Osteoblast (primary cell): ENCODE data around the gene ARIH2. TPM values are rescaled to one million over a fixed set of nuclear protein-coding genes. Genes with fewer than 3 reads are reported as not detected.

Experiments
- DNase-seq: peaks from one replicate; pipeline ENCODE4 v3.0.0; 2011; ENCODE audit warnings: low spot score, mixed read lengths; ENCODE audit not compliant: insufficient read length; ENCODE audit errors: missing footprints
- H2AFZ ChIP-seq: 2 replicates; pipeline ENCODE4 v1.6.0; 2011; ENCODE audit warnings: mild to moderate bottlenecking, low read length
- H3K27ac ChIP-seq: 2 replicates; pipeline ENCODE4 v1.5.1; 2011; ENCODE audit warnings: mild to moderate bottlenecking, low read depth, low read length, moderate library complexity
- H3K27me3 ChIP-seq: 2 replicates; pipeline ENCODE4 v1.6.0; 2012; ENCODE audit warnings: mild to moderate bottlenecking, control low read depth, inconsistent platforms, low read length, moderate library complexity; ENCODE audit not compliant: insufficient read depth
- H3K36me3 ChIP-seq: 2 replicates; pipeline ENCODE4 v1.5.1; 2011; ENCODE audit warnings: mild to moderate bottlenecking, low read length, control low read depth, moderate library complexity; ENCODE audit not compliant: insufficient read depth
- H3K4me1 ChIP-seq: 2 replicates; pipeline ENCODE4 v1.5.1; 2011; ENCODE audit warnings: mild to moderate bottlenecking, low read length, control low read depth, moderate library complexity; ENCODE audit not compliant: insufficient read depth
- H3K4me2 ChIP-seq: 2 replicates; pipeline ENCODE4 v1.6.0; 2011; ENCODE audit warnings: mild to moderate bottlenecking, low read length; ENCODE audit not compliant: insufficient read depth
- H3K4me3 ChIP-seq: fragments of 200-600 bp; sonication (generic); 3 replicates; pipeline ENCODE4 v1.5.1; 2012; ENCODE audit warnings: mild to moderate bottlenecking, low read length, inconsistent platforms; ENCODE audit not compliant: insufficient read depth
- H3K79me2 ChIP-seq: 2 replicates; pipeline ENCODE4 v1.6.0; 2012; ENCODE audit warnings: mild to moderate bottlenecking, low read length, control low read depth, inconsistent platforms; ENCODE audit not compliant: insufficient read depth
- H3K9me3 ChIP-seq: 2 replicates; pipeline ENCODE4 v1.5.1; 2011; ENCODE audit warnings: low read depth, low read length, control low read depth
- H4K20me1 ChIP-seq: 2 replicates; pipeline ENCODE4 v1.6.0; 2012; ENCODE audit warnings: mild to moderate bottlenecking, low read length, control low read depth; ENCODE audit not compliant: insufficient read depth
- CTCF ChIP-seq: IDR thresholded peaks from 2 replicates; pipeline ENCODE4 v1.5.1; 2011; ENCODE audit warnings: mild to moderate bottlenecking, low read depth, low read length, moderate library complexity; ENCODE audit errors: extremely low read depth
- small RNA-seq: library from RNA; depleted of rRNA; stranded (forward); fragments of <200 nt; gene quantifications from one replicate; pipeline ENCODE3, GENCODE V24; 2012
- total RNA-seq: library from RNA; depleted of rRNA; stranded (reverse); fragments of >200 nt; gene quantifications from 2 replicates; pipeline ENCODE4 v1.2.3, GENCODE V29; 2012

ARIH2 gene
- total RNA-seq, 1 donor = 69.1 TPM

GRCh38 chr3:49032646-49033304 is 114.1 kb downstream of the ARIH2 start:
- H2AFZ ChIP-seq = no peak overlapping the region
- no peaks in the 10 kb centered on the region for H3K9me3 ChIP-seq
- H4K20me1 ChIP-seq = peaks cover 10% of the 10 kb centered on the region
- DNase-seq = no peak
- H3K79me2 ChIP-seq = peaks cover 23% of the 10 kb centered on the region
- no peaks in the 10 kb centered on the region for H3K27me3 ChIP-seq
- peaks cover 26% of the 10 kb centered on the region for H3K4me1 ChIP-seq
- TF ChIP-seq CTCF = no peak
- H3K4me2 ChIP-seq = no peak overlapping the region
- no peak overlapping the region for H3K4me3 ChIP-seq
- peak overlapping the region; percentile 13 for H3K27ac ChIP-seq
- peaks cover 66% of the 10 kb centered on the region for H3K36me3 ChIP-seq

DNA sequence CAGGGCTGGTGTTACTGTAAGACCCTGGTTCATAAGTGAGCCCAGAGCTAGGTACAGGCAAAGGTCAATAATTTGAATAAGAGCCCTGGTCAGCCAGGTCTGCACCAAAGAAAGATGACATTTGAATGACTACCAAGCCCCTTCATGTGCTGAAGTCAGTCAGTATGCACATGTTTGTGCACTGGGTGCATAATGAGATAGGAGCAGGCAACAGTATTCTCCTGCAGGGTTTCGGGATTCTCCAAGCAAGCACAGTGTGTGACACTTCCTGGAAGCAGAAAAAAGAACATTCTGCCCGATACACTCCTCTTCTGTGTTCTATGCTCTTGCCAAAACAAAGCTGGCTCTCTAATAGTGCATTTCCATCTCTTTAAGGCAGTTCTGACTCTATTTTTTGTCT is 116.0 kb downstream of the ARIH2 start:
- Histone ChIP-seq H2AFZ (no peak overlapping the region), H3K4me1 (peaks cover 10% of the 10 kb centered on the region), H3K9me3 (no peaks in the 10 kb centered on the region), H3K27ac (no peak overlapping the region), H3K4me2 (no peak overlapping the region), H3K79me2 (peaks cover 8% of the 10 kb centered on the region), H3K36me3 (peaks cover 76% of the 10 kb centered on the region), H3K27me3 (no peaks in the 10 kb centered on the region), H3K4me3 (no peak overlapping the region), H4K20me1 (peaks cover 3% of the 10 kb centered on the region)
- no peak for DNase-seq
- no peak for TF ChIP-seq CTCF

GRCh38 chr3:49035281-49035680 is 116.6 kb downstream of the ARIH2 start:
- Histone ChIP-seq H3K79me2 (peaks cover 8% of the 10 kb centered on the region), H3K27me3 (no peaks in the 10 kb centered on the region), H3K27ac (no peak overlapping the region), H3K4me3 (no peak overlapping the region), H4K20me1 (peaks cover 5% of the 10 kb centered on the region), H3K9me3 (no peaks in the 10 kb centered on the region), H3K4me1 (peaks cover 9% of the 10 kb centered on the region), H2AFZ (no peak overlapping the region), H3K36me3 (peaks cover 71% of the 10 kb centered on the region), H3K4me2 (no peak overlapping the region)
- TF ChIP-seq CTCF = no peak
- no peak for DNase-seq

Small RNA genes lying within 50 kb of the gene (small RNA-seq; reads per million reads assigned to genes)
- gene MIR191 = 28,817 reads per million, percentile 100 among the genes with 10 or more reads in this experiment
- gene MIR425 = 1,517 reads per million, percentile 99 among the genes with 10 or more reads in this experiment

Other genes starting within 250 kb of the ARIH2 start
- gene NCKIPSD, start 232.9 kb upstream of the ARIH2 start, total RNA-seq = 17.1 and 17.7 TPM in 2 replicates
- gene IP6K2, start 201.6 kb upstream of the ARIH2 start, total RNA-seq = 38.0 and 44.9 TPM in 2 replicates
- 43.6 and 47.4 TPM in 2 replicates for gene PRKAR2A, start 71.0 kb upstream of the ARIH2 start, total RNA-seq
- 11.2 and 11.9 TPM in 2 replicates for gene SLC25A20, start 20.0 kb upstream of the ARIH2 start, total RNA-seq
- 31.8 and 32.4 TPM in 2 replicates for gene P4HTM, start 71.4 kb downstream of the ARIH2 start, total RNA-seq
- gene WDR6, start 88.5 kb downstream of the ARIH2 start, total RNA-seq = 74.3 and 98.4 TPM in 2 replicates
- 37.1 and 39.1 TPM in 2 replicates for gene DALRD3, start 99.7 kb downstream of the ARIH2 start, total RNA-seq
- 43.0 and 43.4 TPM in 2 replicates for gene NDUFAF3, start 103.3 kb downstream of the ARIH2 start, total RNA-seq
- gene IMPDH2, start 110.6 kb downstream of the ARIH2 start, total RNA-seq = 273 and 286 TPM in 2 replicates
- 136 and 167 TPM in 2 replicates for gene QRICH1, start 175.2 kb downstream of the ARIH2 start, total RNA-seq
- gene QARS1, start 185.9 kb downstream of the ARIH2 start, total RNA-seq = 360 and 416 TPM in 2 replicates
- gene USP19, start 202.0 kb downstream of the ARIH2 start, total RNA-seq = 37.1 and 49.6 TPM in 2 replicates
- 355 and 450 TPM in 2 replicates for gene LAMB2, start 214.2 kb downstream of the ARIH2 start, total RNA-seq
- gene CCDC71, start 247.5 kb downstream of the ARIH2 start, total RNA-seq = 19.2 and 22.8 TPM in 2 replicates